Esophagus muscularis mucosa (tissue), 4 donors: Measurements from ENCODE around the gene TMEM132C. TPM values are rescaled to one million over a fixed set of nuclear protein-coding genes. Genes with fewer than 3 reads are reported as not detected.

Experiments
- DNase-seq: peaks from one replicate; pipeline ENCODE4 v3.0.0-alpha.2; 2017; ENCODE audit errors: extremely low spot score
- H3K27ac ChIP-seq, 4 donors: fragments of 200-600 bp; sonication (generic); replicated peaks in 1 of 4; 1 replicate in 3 of 4; 2 replicates in 1 of 4; pipeline ENCODE4 v1.5.1; 2016 to 2019; ENCODE audit warnings: mild to moderate bottlenecking in 1 of 4
- H3K27me3 ChIP-seq, 4 donors: fragments of 200-600 bp; sonication (generic); one replicate each; pipeline versions ENCODE4 v1.5.1 to v1.6.0; 2016 to 2019
- H3K36me3 ChIP-seq, 4 donors: fragments of 200-600 bp; sonication (generic); one replicate each; pipeline ENCODE4 v1.5.1; 2016 to 2019
- H3K4me1 ChIP-seq, 4 donors: fragments of 200-600 bp; sonication (generic); one replicate each; pipeline ENCODE4 v1.5.1; 2016 to 2019
- H3K4me3 ChIP-seq, 4 donors: fragments of 200-600 bp; sonication (generic); 1 replicate in 2 of 4; 2 replicates in 2 of 4; pipeline ENCODE4 v1.5.1; 2016 to 2019; ENCODE audit warnings: mild to moderate bottlenecking in 4 of 4, moderate library complexity in 1 of 4
- H3K9me3 ChIP-seq, 4 donors: fragments of 200-600 bp; sonication (generic); 1 replicate in 3 of 4; 2 replicates in 1 of 4; pipeline ENCODE4 v1.5.1; 2016 to 2019
- EP300 ChIP-seq: sonication (generic); formaldehyde crosslinking; IDR thresholded peaks from one replicate; pipeline ENCODE4 v1.6.1; 2017; ENCODE audit warnings: antibody characterized with exemption
- POLR2A ChIP-seq: fragments of 450-650 bp; IDR thresholded peaks from one replicate; pipeline ENCODE4 v1.6.1; 2017; ENCODE audit warnings: antibody characterized with exemption, moderate library complexity, mild to moderate bottlenecking, low read depth
- POLR2AphosphoS5 ChIP-seq, 2 donors: sonication (generic); formaldehyde crosslinking; IDR thresholded peaks; one replicate each; pipeline ENCODE4 v1.6.1; 2017; ENCODE audit warnings: antibody characterized with exemption in 2 of 2
- WGBS: methylation state at CpG from one replicate; pipeline ENCODE4 v1.1.5; 2018; 5-methylcytosine and 5-hydroxymethylcytosine counted together
- intact Hi-C: fragments of 100-400 bp; cut with DNase I; formaldehyde crosslinking; loops from one replicate; pipeline ENCODE4 v1.15.1; 2023
- total RNA-seq, 4 donors: library from RNA; depleted of rRNA; stranded (reverse); fragments of >200 nt; gene quantifications; one replicate each; pipeline versions ENCODE4 v1.1.0 to v1.2.1, GENCODE V29; 2016
- TF ChIP-seq, protein P1 (sequence below), 3 experiments: fragments of 200-600 bp in 2 of 3; fragments of 450-650 bp in 1 of 3; sonication (generic) in 2 of 3; IDR thresholded peaks; one replicate each; pipeline ENCODE4 v1.5.1; 2017 to 2019; ENCODE audit warnings: antibody characterized with exemption in 3 of 3, mild to moderate bottlenecking in 2 of 3, moderate library complexity in 1 of 3

The TMEM132C gene
- total RNA-seq, 4 donors from 2014 or later = 2.9 to 3.8 (median 3.5) TPM

DNA sequence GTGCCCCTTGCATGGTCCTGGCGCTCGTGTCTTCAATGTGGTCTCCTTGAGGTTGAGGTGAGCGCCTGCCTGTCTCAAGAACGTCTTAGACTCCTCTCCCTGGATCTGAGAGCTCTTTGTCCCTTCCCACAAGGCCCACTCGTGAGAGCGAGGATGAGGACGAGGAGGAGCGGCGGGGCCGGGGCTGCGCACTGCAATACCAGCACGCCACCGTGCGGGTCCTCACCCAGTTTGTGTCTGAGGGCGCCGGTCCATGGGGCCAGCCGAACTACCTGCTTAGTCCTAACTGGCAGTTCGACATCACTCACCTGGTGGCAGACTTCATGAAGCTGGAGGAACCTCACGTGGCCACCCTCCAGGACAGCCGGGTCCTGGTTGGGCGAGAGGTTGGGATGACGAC, 428.7 kb downstream of the TMEM132C start:
- Histone ChIP-seq H3K9me3 (no peaks in the 10 kb centered on the region), H3K4me1 (no peaks in the 10 kb centered on the region), H3K27ac (no peak overlapping the region), H3K36me3 (no peaks in the 10 kb centered on the region), H3K27me3 (no peaks in the 10 kb centered on the region), H3K4me3 (no peak overlapping the region)
- TF ChIP-seq POLR2A = no peak
- no peak for TF ChIP-seq POLR2AphosphoS5 (IDR thresholded peaks at IDR 0.05)
- TF ChIP-seq, protein P1, sequence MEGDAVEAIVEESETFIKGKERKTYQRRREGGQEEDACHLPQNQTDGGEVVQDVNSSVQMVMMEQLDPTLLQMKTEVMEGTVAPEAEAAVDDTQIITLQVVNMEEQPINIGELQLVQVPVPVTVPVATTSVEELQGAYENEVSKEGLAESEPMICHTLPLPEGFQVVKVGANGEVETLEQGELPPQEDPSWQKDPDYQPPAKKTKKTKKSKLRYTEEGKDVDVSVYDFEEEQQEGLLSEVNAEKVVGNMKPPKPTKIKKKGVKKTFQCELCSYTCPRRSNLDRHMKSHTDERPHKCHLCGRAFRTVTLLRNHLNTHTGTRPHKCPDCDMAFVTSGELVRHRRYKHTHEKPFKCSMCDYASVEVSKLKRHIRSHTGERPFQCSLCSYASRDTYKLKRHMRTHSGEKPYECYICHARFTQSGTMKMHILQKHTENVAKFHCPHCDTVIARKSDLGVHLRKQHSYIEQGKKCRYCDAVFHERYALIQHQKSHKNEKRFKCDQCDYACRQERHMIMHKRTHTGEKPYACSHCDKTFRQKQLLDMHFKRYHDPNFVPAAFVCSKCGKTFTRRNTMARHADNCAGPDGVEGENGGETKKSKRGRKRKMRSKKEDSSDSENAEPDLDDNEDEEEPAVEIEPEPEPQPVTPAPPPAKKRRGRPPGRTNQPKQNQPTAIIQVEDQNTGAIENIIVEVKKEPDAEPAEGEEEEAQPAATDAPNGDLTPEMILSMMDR (IDR thresholded peaks at IDR 0.05) = no peak
- TF ChIP-seq EP300 = no peak
- WGBS = 96% methylated on average over 21 of the region's 22 CpGs
- intact Hi-C loops = no loop called here
- DNase-seq = no peak

DNA sequence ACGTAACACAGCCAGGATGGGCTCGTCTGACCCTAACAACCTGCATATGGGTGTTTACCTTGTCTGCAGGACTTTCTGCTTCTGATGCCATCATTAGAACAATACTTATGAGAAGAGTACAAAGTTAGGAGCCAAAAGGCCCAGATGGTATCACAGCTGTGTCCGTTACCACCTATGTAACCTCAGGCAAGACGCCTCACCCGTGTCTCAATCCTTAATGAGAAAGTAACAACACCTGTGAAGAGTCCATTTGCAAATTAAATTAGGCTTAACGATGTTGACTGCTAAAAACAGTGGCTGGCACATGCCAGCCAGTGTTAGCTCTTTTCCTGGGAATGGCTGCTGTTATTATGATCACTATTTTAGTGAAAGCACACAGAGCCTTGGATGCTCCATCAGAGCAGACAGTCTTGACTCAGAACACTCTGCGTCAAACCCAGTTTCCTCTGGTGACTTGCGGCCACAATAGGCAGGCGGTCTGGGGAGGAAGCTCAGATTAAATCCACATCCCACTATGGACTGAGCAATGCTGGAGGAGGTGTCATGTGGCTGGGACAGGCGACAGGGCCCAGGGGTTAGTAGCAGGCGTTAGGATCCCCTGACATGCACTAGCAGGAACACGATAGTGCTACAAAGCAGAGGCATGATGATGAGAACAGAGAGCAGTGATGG, 431.5 kb downstream of the TMEM132C start:
- WGBS = 70% methylated on average over 10 of the region's 12 CpGs
- Histone ChIP-seq H3K36me3 (no peaks in the 10 kb centered on the region), H3K27ac (no peak overlapping the region), H3K4me3 (no peak overlapping the region), H3K4me1 (no peaks in the 10 kb centered on the region), H3K9me3 (no peaks in the 10 kb centered on the region), H3K27me3 (peaks cover 0 to 4% (median 0%) of the 10 kb centered on the region in 4 donors)
- no peak for DNase-seq
- TF ChIP-seq POLR2A = no peak
- TF ChIP-seq POLR2AphosphoS5 (IDR thresholded peaks at IDR 0.05) = no peak
- TF ChIP-seq EP300 = no peak
- TF ChIP-seq, protein P1 (IDR thresholded peaks at IDR 0.05) = no peak
- intact Hi-C loops = no loop called here

DNA sequence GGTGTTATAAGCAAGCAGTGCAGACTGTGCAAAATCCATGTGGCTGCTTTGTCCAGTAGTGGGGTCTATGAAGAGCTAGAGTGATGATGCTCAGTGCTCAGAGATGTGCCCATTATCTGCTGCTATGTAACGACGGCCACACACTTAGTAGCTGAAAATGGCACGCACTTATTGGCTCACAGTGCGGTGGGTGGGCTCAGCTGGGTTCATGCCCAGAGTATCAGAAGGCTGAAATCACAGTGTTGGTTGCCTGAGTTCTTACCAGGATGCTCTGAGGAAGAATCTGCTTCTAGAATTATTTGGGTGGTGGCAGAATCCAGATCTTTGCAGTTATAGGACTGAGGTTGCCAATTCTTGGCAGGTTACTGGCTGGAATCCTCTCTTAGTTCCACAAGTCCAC, 432.1 kb downstream of the TMEM132C start:
- H3K27ac ChIP-seq = no peak overlapping the region
- WGBS = 95% methylated on average over 4 of the region's 4 CpGs
- no peak overlapping the region for H3K4me3 ChIP-seq
- intact Hi-C loops = no loop called here
- no peaks in the 10 kb centered on the region for H3K9me3 ChIP-seq
- DNase-seq = no peak
- H3K36me3 ChIP-seq = no peaks in the 10 kb centered on the region
- no peaks in the 10 kb centered on the region for H3K4me1 ChIP-seq
- H3K27me3 ChIP-seq = peaks cover 0 to 4% (median 0%) of the 10 kb centered on the region in 4 donors
- TF ChIP-seq POLR2AphosphoS5 (IDR thresholded peaks at IDR 0.05) (no peak), POLR2A (no peak), EP300 (no peak)
- TF ChIP-seq, protein P1 (IDR thresholded peaks at IDR 0.05) = no peak

DNA sequence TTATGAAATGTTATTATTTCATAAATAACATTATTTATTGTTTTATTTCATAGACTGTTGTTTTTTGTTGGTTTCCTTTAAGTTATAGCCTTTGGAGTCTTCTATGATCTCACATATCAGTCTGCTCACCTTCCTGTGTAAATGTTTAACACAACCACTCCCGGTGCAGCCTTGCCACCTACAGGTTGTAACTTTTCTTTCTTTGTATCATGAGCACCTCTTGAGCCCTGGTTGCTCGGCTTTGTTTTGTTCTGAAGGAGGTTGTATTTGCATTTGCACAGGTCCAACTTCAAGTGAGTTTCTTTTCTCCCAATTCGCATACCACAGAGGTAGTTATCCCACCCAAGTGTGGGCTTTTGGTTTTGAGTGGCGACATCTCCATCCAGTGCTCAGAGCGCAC, 435.4 kb downstream of the TMEM132C start:
- no peak for TF ChIP-seq POLR2A
- TF ChIP-seq EP300 = no peak
- TF ChIP-seq, protein P1 (IDR thresholded peaks at IDR 0.05) = no peak
- TF ChIP-seq POLR2AphosphoS5 (IDR thresholded peaks at IDR 0.05) = no peak
- Histone ChIP-seq H3K9me3 (no peaks in the 10 kb centered on the region), H3K27me3 (peaks cover 0 to 4% (median 0%) of the 10 kb centered on the region in 4 donors), H3K36me3 (no peaks in the 10 kb centered on the region), H3K4me1 (no peaks in the 10 kb centered on the region), H3K4me3 (no peak overlapping the region), H3K27ac (no peak overlapping the region)
- intact Hi-C loops = no loop called here
- WGBS = 91% methylated on average over 5 of the region's 5 CpGs
- no peak for DNase-seq

DNA sequence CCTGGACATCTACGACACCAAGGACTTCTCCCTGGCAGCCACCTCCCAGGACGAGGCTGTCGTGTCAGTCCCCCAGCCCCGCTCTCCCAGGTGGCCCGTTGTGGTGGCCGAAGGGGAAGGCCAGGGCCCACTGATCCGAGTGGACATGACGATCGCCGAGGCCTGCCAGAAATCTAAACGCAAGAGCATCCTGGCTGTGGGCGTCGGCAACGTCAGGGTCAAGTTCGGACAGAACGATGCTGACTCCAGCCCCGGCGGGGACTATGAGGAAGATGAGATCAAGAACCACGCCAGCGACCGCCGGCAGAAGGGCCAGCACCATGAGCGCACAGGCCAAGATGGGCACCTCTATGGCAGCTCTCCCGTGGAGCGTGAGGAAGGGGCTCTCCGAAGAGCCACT, 438.2 kb downstream of the TMEM132C start:
- Histone ChIP-seq H3K36me3 (no peaks in the 10 kb centered on the region), H3K4me1 (no peaks in the 10 kb centered on the region), H3K9me3 (no peaks in the 10 kb centered on the region), H3K27ac (no peak overlapping the region), H3K4me3 (no peak overlapping the region), H3K27me3 (peaks cover 0 to 4% (median 0%) of the 10 kb centered on the region in 4 donors)
- no peak for TF ChIP-seq POLR2AphosphoS5 (IDR thresholded peaks at IDR 0.05)
- no peak for TF ChIP-seq EP300
- TF ChIP-seq POLR2A = no peak
- TF ChIP-seq, protein P1 (IDR thresholded peaks at IDR 0.05) = no peak
- DNase-seq = no peak
- intact Hi-C loops = no loop called here
- 95% methylated on average over 26 of the region's 26 CpGs for WGBS
